CD1c-positive myeloid dendritic cell (primary cell): ENCODE measurements around the gene EVX2.
A peak's percentile ranks its signal among the peaks of the same experiment; 100 is the strongest.

Experiments used
- DNase-seq: peaks from one replicate; pipeline ENCODE4 v3.0.0-alpha.2; 2016; ENCODE audit errors: extremely low spot score

EVX2 gene

DNA sequence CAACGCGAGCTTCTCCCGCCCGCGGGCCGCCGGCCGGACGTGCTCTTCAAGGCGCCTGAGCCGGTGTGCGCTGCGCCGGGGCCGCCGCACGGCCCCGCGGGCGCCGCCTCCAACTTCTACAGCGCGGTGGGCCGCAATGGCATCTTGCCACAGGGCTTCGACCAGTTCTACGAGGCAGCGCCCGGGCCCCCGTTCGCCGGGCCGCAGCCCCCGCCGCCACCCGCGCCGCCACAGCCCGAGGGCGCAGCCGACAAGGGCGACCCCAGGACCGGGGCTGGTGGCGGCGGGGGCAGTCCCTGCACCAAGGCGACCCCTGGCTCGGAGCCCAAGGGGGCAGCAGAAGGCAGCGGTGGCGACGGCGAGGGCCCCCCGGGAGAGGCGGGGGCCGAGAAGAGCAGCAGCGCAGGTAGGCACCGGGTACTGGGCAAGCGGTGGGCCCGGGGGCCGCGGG lies 24.0 kb upstream of the EVX2 start:
- DNase-seq: no peak

DNA sequence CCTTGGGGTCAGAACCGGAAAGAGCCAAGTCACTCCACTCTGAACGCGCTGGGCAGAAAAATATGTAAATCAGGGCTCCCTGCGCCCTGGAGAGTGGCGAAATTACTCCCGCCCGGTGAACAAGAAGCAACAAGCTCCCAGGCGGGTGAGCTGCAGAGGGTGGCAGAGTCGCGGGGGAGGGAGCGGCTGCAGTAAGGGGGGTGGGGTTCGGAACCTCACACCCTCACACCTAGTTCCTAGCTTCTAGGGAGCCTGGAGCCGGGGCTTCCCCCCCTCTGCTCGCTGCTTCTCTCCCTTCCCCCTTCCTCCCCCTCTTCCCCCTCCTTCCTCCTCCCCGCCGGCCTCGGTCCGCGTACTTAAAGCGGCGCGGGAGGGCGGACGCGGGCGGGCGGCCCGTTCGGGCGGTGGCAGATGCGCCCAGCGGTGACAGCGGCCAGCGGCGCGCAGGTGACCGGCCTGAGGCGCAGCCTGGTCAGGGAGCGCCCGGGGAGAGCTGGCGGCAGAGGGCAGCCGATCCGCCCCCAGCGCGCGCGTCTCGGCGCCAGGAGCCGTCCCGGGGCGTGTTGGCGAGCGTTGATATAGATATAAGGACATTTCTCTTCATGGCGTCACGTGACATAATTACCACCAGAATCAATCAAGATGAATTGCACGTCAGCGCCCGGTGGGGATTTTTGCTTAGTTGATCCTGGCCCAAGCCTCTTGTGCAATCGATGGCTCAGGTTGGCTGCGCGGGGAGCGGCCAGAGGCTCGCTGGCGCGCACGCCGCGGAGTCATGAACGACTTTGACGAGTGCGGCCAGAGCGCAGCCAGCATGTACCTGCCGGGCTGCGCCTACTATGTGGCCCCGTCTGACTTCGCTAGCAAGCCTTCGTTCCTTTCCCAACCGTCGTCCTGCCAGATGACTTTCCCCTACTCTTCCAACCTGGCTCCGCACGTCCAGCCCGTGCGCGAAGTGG lies 23.1 kb upstream of the EVX2 start, which contains the start of gene HOXD11:
TSS of gene HOXD11 (plus strand) at position 700 of the 959 bp plus-strand sequence. CDS start at position 776, 76 bp downstream.
- peak; percentile 15 for DNase-seq

DNA sequence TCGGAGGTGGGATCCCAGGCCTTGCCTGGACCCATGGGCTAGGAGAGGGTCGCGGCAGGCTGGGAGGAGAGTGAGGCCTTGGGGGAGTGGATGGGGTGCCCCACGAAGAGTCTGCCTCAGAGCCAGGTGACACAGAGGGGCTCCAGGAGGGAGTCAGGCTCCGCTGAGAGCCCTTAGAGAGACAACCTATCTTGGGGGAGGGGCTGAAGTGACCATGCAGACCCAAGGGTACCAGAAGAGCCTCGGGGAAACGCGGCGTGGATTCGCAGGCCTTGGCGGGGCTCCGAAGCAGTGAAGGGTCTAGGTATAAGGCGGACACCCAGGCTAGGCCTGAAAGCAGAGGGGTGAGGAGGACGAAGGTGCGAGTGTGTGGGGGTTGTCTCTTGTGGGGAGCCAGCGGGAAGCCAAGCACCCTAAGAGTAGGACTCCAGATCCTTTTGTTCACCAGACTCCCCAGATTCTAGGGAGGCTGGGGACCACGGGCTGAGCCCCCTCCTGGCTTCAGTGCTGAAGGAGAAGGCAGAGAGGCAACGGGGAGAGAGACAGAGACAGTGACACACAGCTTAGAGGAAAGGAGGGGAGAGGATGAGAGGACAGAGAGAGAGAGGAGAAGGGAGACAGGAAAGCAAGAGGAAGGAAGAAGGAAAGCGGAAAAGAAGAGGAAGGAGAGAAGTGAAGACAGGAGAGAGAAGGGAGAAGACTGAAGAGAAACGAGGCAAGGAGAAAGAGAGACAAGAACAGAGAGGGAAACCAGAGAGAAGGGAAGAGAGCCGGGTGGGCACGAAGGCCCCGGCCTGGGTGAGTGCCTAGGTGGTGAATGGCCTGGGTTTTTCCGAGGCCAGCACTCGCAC lies 22.2 kb upstream of the EVX2 start:
- DNase-seq: no peak

DNA sequence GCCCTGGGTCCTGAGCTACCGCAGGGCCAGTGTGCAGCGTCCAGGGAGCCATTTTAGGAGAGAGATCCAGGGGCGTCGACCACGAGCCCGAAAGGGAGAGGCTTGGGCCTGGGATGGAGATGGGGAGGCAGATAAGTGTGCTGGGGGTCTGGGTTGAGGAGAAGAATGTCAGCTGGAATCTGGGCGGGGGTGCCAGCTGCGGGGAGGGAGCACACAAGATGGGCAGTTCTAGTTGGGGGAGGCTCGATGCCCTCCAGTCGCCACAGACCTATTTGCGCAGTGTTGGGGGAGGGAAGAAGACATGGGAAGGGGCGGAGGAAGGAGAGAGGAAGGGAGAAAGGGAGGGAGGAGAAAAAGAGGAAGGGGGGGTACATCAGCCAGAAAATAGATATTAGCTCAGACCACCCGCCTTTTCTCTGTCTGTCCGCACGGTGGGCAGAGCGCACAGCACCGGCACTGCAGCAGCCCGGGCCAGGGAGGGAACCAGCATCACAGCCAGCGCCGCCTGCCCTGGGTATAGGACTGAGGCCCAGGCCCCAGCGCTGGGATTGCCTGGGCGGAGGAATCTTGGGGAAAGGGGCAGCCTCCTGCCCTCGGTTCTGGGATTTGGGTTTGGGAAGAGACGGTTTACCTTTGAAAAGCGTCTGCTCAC lies 21.4 kb upstream of the EVX2 start:
- no peak for DNase-seq

DNA sequence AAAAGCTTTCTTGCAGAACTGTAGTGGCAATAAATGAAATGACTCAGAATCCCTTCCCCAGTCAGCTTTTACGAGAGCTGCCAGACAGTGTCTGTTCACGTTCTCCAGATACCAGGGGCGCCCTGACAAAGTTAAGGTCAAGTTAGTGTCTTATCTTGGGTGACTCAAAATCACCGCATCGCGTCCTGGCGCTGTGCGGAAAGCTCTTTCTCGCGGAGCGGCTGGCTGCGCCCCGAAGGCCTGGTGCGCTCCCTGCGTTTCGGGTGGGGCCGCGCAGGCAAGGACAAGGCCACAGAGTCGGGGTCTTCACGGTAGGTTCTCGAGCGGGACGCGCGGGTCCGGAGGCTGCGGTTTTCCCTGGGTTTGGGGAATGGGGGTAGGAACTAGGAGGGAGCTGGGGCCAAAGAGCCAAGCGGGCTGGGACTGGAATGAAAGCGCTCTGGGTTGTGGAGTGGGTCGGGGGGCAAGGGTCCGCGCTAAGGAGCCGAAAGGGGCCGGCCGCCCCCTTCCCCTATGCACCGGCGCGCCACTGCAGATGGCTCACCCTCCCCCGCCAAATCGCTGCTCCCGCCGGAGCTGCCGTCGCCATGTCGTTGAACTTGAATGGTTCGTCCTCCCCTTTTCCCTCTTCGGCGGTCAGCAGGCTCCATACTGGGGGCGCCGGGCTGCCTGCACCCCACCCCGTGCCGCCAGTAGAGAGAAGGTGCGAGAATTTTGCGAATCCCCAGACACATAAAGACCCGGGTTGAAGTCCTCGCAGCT lies 20.7 kb upstream of the EVX2 start:
- no peak for DNase-seq

DNA sequence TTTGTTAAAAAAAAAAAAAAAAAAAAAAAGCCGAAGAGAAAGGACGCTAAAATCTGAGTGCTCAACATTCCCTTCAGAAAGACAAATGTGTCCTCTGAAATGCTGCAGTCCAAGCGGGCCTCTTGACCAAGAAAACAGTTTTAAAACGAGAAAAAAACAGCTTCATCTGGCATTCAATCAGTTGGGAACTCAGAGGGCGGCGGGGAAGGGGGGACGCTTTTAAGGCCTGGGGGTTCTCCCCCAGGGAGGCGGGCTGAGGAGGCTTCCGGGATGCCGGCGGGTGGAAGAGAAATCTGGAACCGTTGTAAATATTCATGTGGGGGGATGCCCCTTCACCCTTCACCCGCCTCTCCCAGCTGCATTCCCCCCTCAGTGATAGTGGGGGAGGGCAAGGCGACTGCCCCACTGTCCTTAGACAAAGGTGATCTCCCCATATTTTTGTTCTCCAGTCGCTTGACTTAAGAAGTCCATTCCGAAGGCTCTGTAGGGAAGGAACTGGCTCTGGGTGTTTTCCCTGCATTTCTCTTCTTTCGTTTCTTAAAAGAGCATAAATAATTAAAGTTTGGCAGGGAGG lies 20.1 kb upstream of the EVX2 start:
- DNase-seq: no peak

DNA sequence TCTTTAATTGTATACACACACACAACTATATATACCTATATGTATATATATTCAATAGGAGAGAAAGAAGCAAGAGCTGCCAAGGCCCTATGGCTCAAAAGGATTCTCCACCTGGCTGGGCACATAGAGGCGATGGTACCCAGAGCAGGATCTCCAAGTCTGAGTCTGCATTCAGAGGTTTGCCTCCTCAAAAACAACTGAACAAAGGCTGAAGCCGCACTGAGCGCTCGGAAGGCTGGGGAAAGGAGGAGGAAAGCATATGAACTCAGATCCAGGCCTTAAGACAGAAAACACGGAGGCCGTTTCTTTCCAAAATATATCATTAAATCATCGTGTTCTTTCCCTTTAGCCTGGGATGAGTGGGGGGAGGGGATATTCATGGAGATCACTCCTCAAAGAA lies 19.4 kb upstream of the EVX2 start:
- no peak for DNase-seq

GRCh38 chr2:176102309-176102866 lies 18.6 kb upstream of the EVX2 start:
- no peak for DNase-seq

GRCh38 chr2:176101842-176102241 lies 18.1 kb upstream of the EVX2 start:
- no peak for DNase-seq

GRCh38 chr2:176101216-176101830 lies 17.6 kb upstream of the EVX2 start:
- no peak for DNase-seq

DNA sequence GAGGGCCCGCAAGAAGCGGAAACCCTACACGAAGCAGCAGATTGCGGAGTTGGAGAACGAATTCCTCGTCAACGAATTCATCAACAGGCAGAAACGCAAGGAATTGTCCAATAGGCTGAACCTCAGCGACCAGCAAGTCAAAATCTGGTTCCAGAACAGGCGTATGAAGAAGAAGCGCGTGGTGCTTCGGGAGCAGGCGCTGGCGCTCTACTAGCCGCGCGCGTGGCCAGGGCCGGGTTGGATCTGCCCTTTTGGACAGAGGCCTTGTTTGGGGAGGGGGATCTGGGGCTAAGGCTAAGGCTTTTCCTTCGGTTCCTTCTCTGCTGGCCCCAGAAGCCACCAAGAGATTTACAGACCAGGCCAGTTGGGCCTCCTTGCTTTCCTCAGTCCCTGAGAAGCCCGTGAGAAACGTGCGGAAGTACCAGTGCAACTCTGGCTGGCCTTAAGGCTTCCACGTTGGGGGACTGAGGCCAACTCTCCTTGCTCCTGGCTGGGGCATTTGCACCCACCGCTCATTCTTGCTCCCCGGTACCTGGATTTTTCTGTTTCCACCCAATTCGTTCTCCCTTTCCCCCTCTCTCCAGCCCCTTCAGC lies 16.9 kb upstream of the EVX2 start:
- DNase-seq: no peak

DNA sequence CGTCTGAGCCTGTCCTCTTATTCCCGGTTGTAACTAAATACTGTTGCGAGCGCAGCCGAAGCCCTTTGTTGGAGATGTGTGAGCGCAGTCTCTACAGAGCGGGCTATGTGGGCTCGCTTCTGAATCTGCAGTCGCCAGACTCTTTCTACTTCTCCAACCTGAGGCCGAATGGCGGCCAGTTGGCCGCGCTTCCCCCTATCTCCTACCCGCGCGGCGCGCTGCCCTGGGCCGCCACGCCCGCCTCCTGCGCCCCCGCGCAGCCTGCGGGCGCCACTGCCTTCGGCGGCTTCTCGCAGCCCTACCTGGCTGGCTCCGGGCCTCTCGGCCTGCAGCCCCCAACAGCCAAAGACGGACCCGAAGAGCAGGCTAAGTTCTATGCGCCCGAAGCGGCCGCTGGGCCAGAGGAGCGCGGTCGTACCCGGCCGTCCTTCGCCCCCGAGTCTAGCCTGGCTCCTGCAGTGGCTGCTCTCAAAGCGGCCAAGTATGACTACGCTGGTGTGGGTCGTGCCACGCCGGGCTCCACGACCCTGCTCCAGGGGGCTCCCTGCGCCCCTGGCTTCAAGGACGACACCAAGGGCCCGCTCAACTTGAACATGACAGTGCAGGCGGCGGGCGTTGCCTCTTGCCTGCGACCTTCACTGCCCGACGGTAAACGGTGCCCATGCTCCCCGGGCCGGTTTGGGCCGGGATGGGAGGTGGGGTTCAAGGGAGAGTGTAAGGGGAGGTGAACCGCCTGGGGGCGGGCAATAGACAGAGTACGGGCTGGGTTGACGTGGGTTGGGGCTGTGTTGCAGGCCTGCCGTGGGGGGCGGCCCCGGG lies 16.2 kb upstream of the EVX2 start, which contains the start of gene HOXD12:
TSS of gene HOXD12 (plus strand) at position 68 of the 819 bp plus-strand sequence. CDS start at position 75, 7 bp downstream.
- DNase-seq: no peak

DNA sequence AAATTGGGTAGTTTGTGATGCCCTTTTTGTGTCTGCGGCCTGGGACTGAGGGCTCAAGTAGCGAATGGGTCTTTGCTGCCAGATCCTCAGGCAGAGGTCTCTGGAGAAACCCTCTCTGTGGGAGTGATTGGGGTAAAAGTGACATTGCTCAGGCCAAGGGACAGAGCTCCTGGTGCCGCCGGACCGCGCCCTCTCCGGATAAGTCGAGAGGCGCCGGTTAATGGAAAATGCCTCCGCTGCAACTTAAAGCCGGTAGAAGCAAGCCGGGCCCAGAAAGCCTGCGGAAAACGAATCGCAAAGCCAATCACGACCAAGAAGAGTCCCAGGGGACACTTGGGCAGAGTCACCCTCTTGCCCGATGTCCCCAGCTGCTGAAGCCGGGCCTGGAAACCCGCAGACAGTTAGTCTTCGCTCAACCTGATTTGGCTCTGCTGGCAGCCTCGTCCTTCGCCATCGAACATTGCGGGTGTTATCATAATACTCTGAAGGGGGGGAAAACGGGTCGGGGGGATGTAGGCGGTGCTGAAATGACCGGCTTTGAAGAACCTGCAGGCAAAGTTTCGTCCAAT lies 15.5 kb upstream of the EVX2 start:
- DNase-seq: no peak

DNA sequence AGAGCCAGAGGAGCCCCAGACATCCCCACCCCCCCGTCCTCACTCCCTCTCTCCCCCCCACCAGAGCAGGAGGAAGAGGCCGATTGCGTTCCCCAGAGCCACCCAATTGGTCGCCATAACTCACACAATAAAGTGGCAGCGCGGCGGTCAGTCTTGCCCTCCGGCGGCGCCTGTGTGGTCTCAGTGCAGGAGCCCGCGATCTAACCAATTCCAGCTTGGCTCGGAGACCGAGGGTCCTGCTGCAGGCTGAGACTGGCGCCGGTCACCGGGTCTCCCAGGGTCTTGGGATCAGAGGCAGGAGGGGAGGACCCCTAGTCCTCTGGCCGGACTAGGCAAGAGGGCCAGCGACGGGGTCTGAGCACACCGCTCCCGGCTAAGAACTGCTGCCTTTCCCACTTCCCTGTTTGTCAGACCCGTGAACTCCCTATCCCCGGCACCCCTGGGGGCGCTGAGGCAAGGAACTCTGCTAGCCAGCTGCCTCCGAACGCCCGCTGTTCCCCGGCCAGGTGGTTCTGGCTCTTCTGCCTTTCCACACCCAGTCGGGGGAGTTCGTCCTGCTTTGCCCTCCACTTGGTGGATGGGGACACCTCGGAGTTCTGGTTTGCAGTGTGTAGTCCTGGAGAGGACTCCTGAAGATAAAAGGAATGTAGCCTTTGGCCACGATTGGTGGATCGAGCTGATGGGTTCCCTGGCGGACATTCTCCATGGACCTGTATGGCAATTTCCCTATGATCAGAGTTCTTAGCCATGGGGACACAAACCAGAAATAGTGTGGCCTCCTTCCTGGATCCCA lies 14.8 kb upstream of the EVX2 start:
- no peak for DNase-seq

- DNase-seq: no peak
Observed at GRCh38 chr2:176097820-176098365, 14.1 kb upstream of the EVX2 start.

GRCh38 chr2:176096986-176097819 lies 13.4 kb upstream of the EVX2 start:
- DNase-seq: peak; percentile 71
